ENCODE data around the gene GRID2. TPM values are rescaled to one million over a fixed set of nuclear protein-coding genes. Genes with fewer than 3 reads are reported as not detected.

Gene GRID2
- total and polyA plus RNA-seq, 2 donors from 2014 or later, result 0.19 TPM; not detected in 1

- no peak for TF ChIP-seq CTCF (IDR thresholded peaks at IDR 0.05; ENCODE audit: borderline replicate concordance, extremely low read depth, insufficient read depth)
- intact Hi-C loops (cut with DNase I), result no loop called here
- Histone ChIP-seq H3K9ac (ENCODE audit: low read length in 3 of 3) (no peak overlapping the region), H3K36me3 (ENCODE audit: control insufficient read depth in 2 of 3, insufficient read depth in 3 of 3, low read length in 3 of 3) (no peaks in the 10 kb centered on the region), H3K4me3 (ENCODE audit: low read length in 3 of 3) (no peak overlapping the region), H3K27ac (ENCODE audit: low read depth in 2 of 2, low read length in 2 of 2) (no peak overlapping the region), H3K9me3 (ENCODE audit: control insufficient read depth in 2 of 3, insufficient read depth in 1 of 3, low read length in 3 of 3) (no peaks in the 10 kb centered on the region), H3K4me1 (ENCODE audit: control insufficient read depth in 2 of 3, insufficient read depth in 2 of 3, low read depth in 1 of 3, low read length in 3 of 3) (no peaks in the 10 kb centered on the region), H3K27me3 (ENCODE audit: control insufficient read depth, insufficient read depth, low read length) (peaks cover 9% of the 10 kb centered on the region)
- FAIRE-seq (no peak), DNase-seq (peak in 2 of 5 donors; percentile 30 to 33)
Measured at GRCh38 chr4:92307866-92308265, 4.1 kb downstream of the GRID2 start.

GRCh38 chr4:92317047-92317446, 13.3 kb downstream of the GRID2 start:
- Histone ChIP-seq H3K9ac (ENCODE audit: low read length in 3 of 3) (no peak overlapping the region), H3K4me3 (ENCODE audit: low read length in 3 of 3) (no peak overlapping the region), H3K27me3 (ENCODE audit: control insufficient read depth, insufficient read depth, low read length) (no peaks in the 10 kb centered on the region), H3K4me1 (ENCODE audit: control insufficient read depth in 2 of 3, insufficient read depth in 2 of 3, low read depth in 1 of 3, low read length in 3 of 3) (no peaks in the 10 kb centered on the region), H3K27ac (ENCODE audit: low read depth in 2 of 2, low read length in 2 of 2) (no peak overlapping the region), H3K9me3 (ENCODE audit: control insufficient read depth in 2 of 3, insufficient read depth in 1 of 3, low read length in 3 of 3) (no peaks in the 10 kb centered on the region), H3K36me3 (ENCODE audit: control insufficient read depth in 2 of 3, insufficient read depth in 3 of 3, low read length in 3 of 3) (no peaks in the 10 kb centered on the region)
- intact Hi-C loops (cut with DNase I), result no loop called here
- FAIRE-seq (no peak), DNase-seq (no peak)
- TF ChIP-seq CTCF (IDR thresholded peaks at IDR 0.05; ENCODE audit: borderline replicate concordance, extremely low read depth, insufficient read depth), result no peak

GRCh38 chr4:92328095-92328494, 24.3 kb downstream of the GRID2 start:
- TF ChIP-seq CTCF (IDR thresholded peaks at IDR 0.05; ENCODE audit: borderline replicate concordance, extremely low read depth, insufficient read depth), result no peak
- no peak overlapping the region for H3K9ac ChIP-seq (ENCODE audit: low read length in 3 of 3)
- no peaks in the 10 kb centered on the region for H3K36me3 ChIP-seq (ENCODE audit: control insufficient read depth in 2 of 3, insufficient read depth in 3 of 3, low read length in 3 of 3)
- FAIRE-seq, result no peak
- H3K4me1 ChIP-seq (ENCODE audit: control insufficient read depth in 2 of 3, insufficient read depth in 2 of 3, low read depth in 1 of 3, low read length in 3 of 3), result no peaks in the 10 kb centered on the region
- intact Hi-C loops (cut with DNase I), result no loop called here
- peak in 2 of 5 donors; percentile 4 to 7 for DNase-seq
- no peaks in the 10 kb centered on the region for H3K27me3 ChIP-seq (ENCODE audit: control insufficient read depth, insufficient read depth, low read length)
- no peak overlapping the region for H3K4me3 ChIP-seq (ENCODE audit: low read length in 3 of 3)
- H3K27ac ChIP-seq (ENCODE audit: low read depth in 2 of 2, low read length in 2 of 2), result no peak overlapping the region
- no peaks in the 10 kb centered on the region for H3K9me3 ChIP-seq (ENCODE audit: control insufficient read depth in 2 of 3, insufficient read depth in 1 of 3, low read length in 3 of 3)

- no peak for TF ChIP-seq CTCF (IDR thresholded peaks at IDR 0.05; ENCODE audit: borderline replicate concordance, extremely low read depth, insufficient read depth)
- Histone ChIP-seq H3K27ac (ENCODE audit: low read depth in 2 of 2, low read length in 2 of 2) (no peak overlapping the region), H3K36me3 (ENCODE audit: control insufficient read depth in 2 of 3, insufficient read depth in 3 of 3, low read length in 3 of 3) (no peaks in the 10 kb centered on the region)
Measured at GRCh38 chr4:92333016-92333415, 29.2 kb downstream of the GRID2 start.

More at GRCh38 chr4:92333016-92333415, 29.2 kb downstream of the GRID2 start:
- DNase-seq, result no peak
- no peak overlapping the region for H3K9ac ChIP-seq (ENCODE audit: low read length in 3 of 3)
- no peaks in the 10 kb centered on the region for H3K27me3 ChIP-seq (ENCODE audit: control insufficient read depth, insufficient read depth, low read length)
- intact Hi-C loops (cut with DNase I), result no loop called here
- H3K4me1 ChIP-seq (ENCODE audit: control insufficient read depth in 2 of 3, insufficient read depth in 2 of 3, low read depth in 1 of 3, low read length in 3 of 3), result no peaks in the 10 kb centered on the region
- H3K4me3 ChIP-seq (ENCODE audit: low read length in 3 of 3), result no peak overlapping the region
- no peaks in the 10 kb centered on the region for H3K9me3 ChIP-seq (ENCODE audit: control insufficient read depth in 2 of 3, insufficient read depth in 1 of 3, low read length in 3 of 3)
- FAIRE-seq, result no peak

Data from kidney (tissue), 14 donors.